WERI-Rb-1 (cell line): ENCODE measurements around the gene CNTNAP2.

ENCODE experiments used
- DNase-seq: peaks from one replicate; pipeline ENCODE4 v3.0.0-alpha.2; 2020
- H3K27ac ChIP-seq: fragments of 250-450 bp; sonication (Bioruptor Pico); 2 replicates; pipeline ENCODE4 v1.5.1; 2020; ENCODE audit warnings: mild to moderate bottlenecking, moderate library complexity
- H3K27me3 ChIP-seq: fragments of 250-450 bp; sonication (Bioruptor Pico); 2 replicates; pipeline ENCODE4 v1.5.1; 2021; ENCODE audit warnings: mild to moderate bottlenecking, low read depth, moderate library complexity; ENCODE audit not compliant: insufficient read depth, severe bottlenecking
- H3K36me3 ChIP-seq: fragments of 250-450 bp; sonication (Bioruptor Pico); 2 replicates; pipeline ENCODE4 v1.5.1; 2020; ENCODE audit warnings: mild to moderate bottlenecking, moderate library complexity
- H3K4me3 ChIP-seq: 2 replicates; pipeline ENCODE4 v1.5.1; 2011; ENCODE audit warnings: low read depth, mild to moderate bottlenecking, control low read depth, low read length
- H3K9me3 ChIP-seq: fragments of 250-450 bp; sonication (Bioruptor Pico); 2 replicates; pipeline ENCODE4 v1.5.1; 2021; ENCODE audit warnings: mild to moderate bottlenecking, moderate library complexity; ENCODE audit not compliant: severe bottlenecking
- CTCF ChIP-seq: IDR thresholded peaks from 2 replicates; pipeline ENCODE4 v1.5.1; 2011; ENCODE audit warnings: low read depth, mild to moderate bottlenecking, control low read depth, inconsistent platforms, low read length

The CNTNAP2 gene

GRCh38 chr7:147803151-147803550 is 1686.5 kb downstream of the CNTNAP2 start:
- DNase-seq: no peak
- no peak for TF ChIP-seq CTCF
- Histone ChIP-seq H3K9me3 (peaks cover 12% of the 10 kb centered on the region), H3K27me3 (no peaks in the 10 kb centered on the region), H3K4me3 (no peak overlapping the region), H3K36me3 (no peaks in the 10 kb centered on the region; the same call in 1 of the 2 replicates), H3K27ac (no peak overlapping the region)

DNA sequence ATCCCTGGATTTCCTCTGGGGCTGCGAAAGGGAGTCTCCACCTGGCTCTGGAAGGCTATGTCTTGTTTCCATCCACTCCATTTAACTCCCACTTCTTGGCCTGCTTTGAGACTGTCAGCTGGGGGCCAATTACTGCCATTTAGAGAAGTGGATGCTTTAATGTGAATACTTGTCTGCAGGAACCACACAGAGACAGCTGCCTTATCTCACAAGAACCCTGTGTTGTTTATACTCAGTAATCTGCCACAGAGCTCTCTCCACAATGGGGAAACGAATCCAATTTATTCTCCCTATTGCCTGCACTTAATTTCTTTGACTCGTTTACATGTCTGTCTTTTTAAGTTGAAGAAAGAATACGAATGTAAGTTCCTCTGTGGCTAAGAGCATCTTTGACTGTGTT is 1687.0 kb downstream of the CNTNAP2 start:
- H3K4me3 ChIP-seq: no peak overlapping the region
- DNase-seq: no peak
- peaks cover 12% of the 10 kb centered on the region for H3K9me3 ChIP-seq
- no peaks in the 10 kb centered on the region for H3K27me3 ChIP-seq
- no peaks in the 10 kb centered on the region; the same call in 1 of the 2 replicates for H3K36me3 ChIP-seq
- TF ChIP-seq CTCF: no peak
- H3K27ac ChIP-seq: no peak overlapping the region

- TF ChIP-seq CTCF: no peak
- H3K36me3 ChIP-seq: no peaks in the 10 kb centered on the region; the same call in 1 of the 2 replicates
- no peak overlapping the region for H3K4me3 ChIP-seq
- H3K27ac ChIP-seq: no peak overlapping the region
- DNase-seq: no peak
- H3K9me3 ChIP-seq: peaks cover 12% of the 10 kb centered on the region
- no peaks in the 10 kb centered on the region for H3K27me3 ChIP-seq
Observed at GRCh38 chr7:147804032-147804431, 1687.4 kb downstream of the CNTNAP2 start.

DNA sequence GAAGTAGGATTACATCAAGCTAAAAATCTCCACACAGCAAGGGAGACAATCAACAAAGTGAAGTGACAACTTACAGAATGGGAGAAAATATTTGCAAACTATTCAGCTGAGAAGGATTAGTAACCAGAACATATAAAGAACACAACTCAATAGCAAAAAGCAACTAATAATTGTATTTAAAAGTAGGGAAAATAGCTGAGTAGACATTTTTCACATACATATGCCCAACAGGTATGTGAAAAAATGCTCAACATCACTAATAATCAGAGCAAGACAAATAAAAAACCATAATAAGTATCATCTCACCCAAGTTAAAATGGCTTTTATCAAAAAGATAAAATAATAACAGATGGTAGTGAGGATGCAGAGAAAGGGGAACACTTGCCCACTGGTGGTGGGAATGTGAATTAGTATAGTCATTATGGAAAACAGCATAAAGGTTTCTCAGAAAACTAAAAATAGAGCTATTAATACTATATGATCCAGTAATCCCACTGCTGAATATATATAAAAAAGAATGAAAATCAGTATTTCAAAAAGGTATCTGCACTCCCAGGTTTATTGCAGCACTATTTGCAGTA is 1689.5 kb downstream of the CNTNAP2 start:
- Histone ChIP-seq H3K27me3 (no peaks in the 10 kb centered on the region), H3K27ac (no peak overlapping the region), H3K36me3 (no peaks in the 10 kb centered on the region; the same call in 1 of the 2 replicates), H3K9me3 (peaks cover 12% of the 10 kb centered on the region), H3K4me3 (no peak overlapping the region)
- no peak for DNase-seq
- no peak for TF ChIP-seq CTCF

GRCh38 chr7:147809786-147810185 is 1693.2 kb downstream of the CNTNAP2 start:
- Histone ChIP-seq H3K27ac (no peak overlapping the region), H3K27me3 (no peaks in the 10 kb centered on the region), H3K36me3 (no peaks in the 10 kb centered on the region; the same call in 1 of the 2 replicates), H3K4me3 (no peak overlapping the region), H3K9me3 (peaks cover 12% of the 10 kb centered on the region)
- TF ChIP-seq CTCF: no peak
- no peak for DNase-seq

DNA sequence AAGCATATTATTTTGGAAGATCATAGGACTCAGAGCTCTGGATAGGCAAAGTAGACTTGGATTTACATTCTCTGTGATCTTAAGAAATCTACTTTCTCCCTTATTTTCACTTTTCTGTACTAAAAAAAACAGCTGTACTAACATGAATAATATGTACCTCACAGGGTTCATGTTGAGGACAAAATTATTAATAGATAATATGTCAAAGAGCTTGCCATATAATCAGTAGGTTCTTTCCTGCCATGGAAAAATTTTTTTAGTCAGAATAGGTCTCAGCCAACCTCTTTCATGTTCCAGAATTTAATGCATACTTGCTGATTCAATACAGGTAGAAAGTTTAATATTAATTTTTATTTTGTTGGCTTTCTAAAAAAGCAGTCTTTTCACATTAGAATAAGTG is 1693.7 kb downstream of the CNTNAP2 start:
- TF ChIP-seq CTCF: no peak
- Histone ChIP-seq H3K27me3 (no peaks in the 10 kb centered on the region), H3K36me3 (no peaks in the 10 kb centered on the region; the same call in 1 of the 2 replicates), H3K4me3 (no peak overlapping the region), H3K9me3 (peaks cover 12% of the 10 kb centered on the region), H3K27ac (no peak overlapping the region)
- no peak for DNase-seq
